Activated CD4-positive, alpha-beta T cell treated with anti-CD3 and anti-CD28 coated beads, Interleukin-2, amount 50 U/mL, for 4 hours (primary cell): ENCODE data around the gene SF3A1.
"Not testable (repeated sequence)": the region's sequence is repeated elsewhere in the genome, so short reads cannot be mapped to it uniquely, and the experiment has no call there.

Source experiments
- DNase-seq, 2 experiments: peaks; one replicate each; pipeline ENCODE4 v3.0.0-alpha.2; 2020

Gene SF3A1

DNA sequence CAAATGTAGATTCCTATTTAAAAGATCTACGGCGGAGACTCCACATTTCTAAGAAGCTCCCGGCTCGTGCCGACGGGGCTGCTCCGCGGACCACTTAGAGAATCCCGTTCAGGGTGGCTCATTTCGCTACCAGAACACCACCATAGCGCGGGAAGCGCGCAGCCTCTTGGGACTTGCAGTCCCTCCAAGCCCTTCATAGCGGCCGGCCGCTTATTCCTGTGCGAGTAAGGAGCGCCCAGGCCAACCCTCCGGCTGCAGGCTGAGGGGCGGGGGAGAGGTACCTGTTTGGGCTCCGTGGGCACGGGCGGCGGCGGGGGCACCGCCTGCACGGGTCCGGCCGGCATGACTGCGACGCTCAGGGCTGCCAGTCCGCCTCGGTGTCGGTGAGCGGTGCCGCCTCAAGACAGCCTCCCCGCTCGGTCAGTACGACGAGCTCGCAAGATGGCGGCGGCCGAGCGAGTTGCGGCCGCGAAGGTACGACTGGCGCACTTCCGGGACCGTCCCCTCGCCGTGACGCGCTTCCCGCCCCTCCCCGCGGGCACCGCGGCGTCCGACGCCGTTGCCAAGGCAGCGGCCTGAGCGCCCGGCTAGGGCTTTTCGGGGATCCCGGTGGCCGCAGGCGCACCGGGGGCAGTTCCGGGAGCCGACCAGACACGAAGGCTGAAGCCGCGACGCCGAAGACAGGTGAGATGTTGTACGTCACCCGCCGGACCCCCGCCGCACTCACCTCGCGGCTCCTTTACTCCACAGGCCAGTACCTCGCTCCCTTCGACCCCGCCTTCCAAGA, at the start of gene SF3A1, which contains the start of gene CCDC157:
TSS of gene SF3A1 (minus strand) at position 446 of the 787 bp plus-strand sequence. CDS start at position 344, 102 bp downstream.
TSS of gene CCDC157 (plus strand) at position 559 of the 787 bp plus-strand sequence. CDS start 8,994 bp downstream, outside the sequence.
- DNase-seq, result peak; percentile 73 to 77

GRCh38 chr22:30406400-30406799, 49.7 kb upstream of the SF3A1 start:
- no peak for DNase-seq

- no peak for DNase-seq
Observed at GRCh38 chr22:30405731-30406130, 49.0 kb upstream of the SF3A1 start.

GRCh38 chr22:30404307-30404706, 47.6 kb upstream of the SF3A1 start:
- no peak for DNase-seq

DNA sequence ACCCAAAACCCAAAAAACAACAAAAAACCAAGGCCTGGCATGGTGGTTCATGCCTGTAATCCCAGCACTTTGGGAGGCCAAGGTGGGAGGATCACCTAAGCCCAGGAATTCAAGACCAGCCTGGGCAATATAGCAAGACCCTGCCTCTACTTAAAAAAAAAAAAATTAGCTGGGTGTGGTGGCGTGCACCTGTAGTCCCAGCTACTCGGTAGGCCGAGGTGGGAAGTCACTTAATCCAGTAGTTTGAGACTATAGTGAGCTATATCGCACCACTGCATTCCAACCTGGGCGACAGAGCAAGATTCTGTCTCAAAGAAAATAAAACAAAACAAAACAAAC, 46.0 kb upstream of the SF3A1 start:
- DNase-seq, result not testable (repeated sequence)

GRCh38 chr22:30402028-30402765, 45.5 kb upstream of the SF3A1 start:
- no peak for DNase-seq

DNA sequence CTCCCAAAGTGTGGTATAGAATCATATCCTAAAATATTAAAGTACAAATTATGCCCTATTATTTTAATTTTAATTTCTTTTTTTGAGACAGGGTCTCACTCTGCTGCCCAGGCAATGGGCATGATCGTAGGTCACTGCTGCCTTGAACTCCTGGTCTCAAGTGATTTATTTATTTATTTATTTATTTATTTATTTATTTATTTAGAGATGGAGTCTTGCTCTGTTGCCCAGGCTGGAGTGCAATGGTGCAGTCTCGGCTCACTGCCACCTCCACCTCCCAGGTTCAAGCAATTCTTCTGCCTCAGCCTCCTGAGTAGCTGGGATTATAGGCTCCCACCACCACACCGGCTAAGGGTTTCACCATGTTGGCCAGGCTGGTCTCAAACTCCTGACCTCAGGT, 44.3 kb upstream of the SF3A1 start:
- DNase-seq, result not testable (repeated sequence)

- no peak for DNase-seq
Observed at GRCh38 chr22:30400159-30400558, 43.5 kb upstream of the SF3A1 start.

DNA sequence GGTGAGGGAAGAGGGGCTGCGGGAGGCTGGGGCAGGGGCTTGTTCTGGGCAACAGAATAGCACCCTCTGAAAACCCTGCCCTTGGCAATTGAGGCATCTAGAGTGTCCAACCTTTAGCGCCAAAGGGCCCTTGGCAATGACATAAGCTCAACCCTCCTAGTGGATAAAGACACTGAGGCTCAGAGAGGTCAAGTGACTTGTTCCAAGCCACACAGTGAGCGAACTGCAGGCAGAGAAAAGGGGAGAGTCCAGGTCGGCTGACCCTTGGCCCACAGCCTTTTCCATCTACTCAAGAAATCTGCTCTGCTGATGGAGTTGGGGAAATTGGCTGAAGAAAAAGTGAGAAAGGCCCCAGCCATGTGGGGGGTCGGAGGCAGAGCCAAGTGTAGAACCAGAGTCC, 43.0 kb upstream of the SF3A1 start:
- no peak for DNase-seq

GRCh38 chr22:30398685-30399680, 42.3 kb upstream of the SF3A1 start:
- no peak for DNase-seq

GRCh38 chr22:30397656-30398635, 41.3 kb upstream of the SF3A1 start:
- no peak for DNase-seq

- DNase-seq, result peak; percentile 48 to 53
Observed at GRCh38 chr22:30396871-30397655, 40.4 kb upstream of the SF3A1 start, which contains the start of gene SEC14L2. Gene SEC14L2 (plus strand): TSS chr22:30397018. CDS start chr22:30397117, 99 bp downstream.

DNA sequence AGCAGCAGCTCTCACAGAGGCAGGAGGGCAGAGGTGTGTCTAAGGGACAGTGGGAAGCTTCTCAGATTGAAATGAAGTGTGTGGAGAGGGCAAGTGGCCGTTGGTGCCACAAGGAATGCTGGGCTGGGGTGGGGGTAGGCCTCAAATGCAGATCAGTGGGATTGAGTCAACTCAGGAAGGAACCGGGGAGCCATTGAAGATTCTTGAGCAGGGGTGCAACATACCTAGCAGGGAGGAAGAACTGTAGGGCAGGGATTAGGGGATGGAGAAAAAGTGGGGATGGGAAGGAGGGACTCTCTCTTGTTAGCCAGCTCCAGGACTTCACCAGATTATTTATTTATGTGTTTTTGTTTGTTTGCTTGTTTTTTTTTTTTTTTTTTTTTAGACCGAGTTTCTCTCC, 37.2 kb upstream of the SF3A1 start:
- no peak for DNase-seq

- no peak for DNase-seq
Observed at GRCh38 chr22:30393322-30393680, 36.6 kb upstream of the SF3A1 start.

DNA sequence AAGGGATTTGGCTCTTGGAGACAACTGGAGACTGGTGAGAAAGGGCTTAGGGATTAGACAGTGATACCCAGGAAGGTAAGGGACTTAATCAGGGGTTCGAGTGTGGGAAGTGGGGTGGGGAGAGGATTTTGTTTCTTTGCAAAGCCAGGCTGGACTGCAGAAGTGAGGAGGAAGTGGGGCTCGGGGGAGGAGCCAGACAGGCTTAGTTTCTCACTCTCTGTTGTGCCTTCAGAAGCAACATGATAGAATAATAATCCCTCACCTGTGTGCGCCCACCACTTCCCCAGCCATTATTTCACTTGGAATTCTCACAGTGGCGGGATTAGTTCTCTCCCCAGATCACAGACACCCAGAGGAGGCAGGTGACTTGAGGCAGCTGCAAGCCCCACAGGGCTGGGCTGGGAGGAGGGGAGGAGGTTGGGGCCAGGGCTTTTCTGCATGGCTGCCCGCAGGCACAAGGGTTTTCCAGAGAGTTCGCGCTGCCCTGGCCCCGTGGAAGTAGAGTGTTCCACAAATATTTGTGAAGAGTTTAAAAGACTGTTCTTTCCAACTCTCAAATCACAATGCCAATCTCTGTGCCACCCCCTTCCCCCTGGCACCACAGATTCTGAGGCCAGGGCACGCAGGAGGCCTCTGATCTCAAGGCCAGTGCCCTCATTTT, 36.1 kb upstream of the SF3A1 start:
- DNase-seq, result no peak

DNA sequence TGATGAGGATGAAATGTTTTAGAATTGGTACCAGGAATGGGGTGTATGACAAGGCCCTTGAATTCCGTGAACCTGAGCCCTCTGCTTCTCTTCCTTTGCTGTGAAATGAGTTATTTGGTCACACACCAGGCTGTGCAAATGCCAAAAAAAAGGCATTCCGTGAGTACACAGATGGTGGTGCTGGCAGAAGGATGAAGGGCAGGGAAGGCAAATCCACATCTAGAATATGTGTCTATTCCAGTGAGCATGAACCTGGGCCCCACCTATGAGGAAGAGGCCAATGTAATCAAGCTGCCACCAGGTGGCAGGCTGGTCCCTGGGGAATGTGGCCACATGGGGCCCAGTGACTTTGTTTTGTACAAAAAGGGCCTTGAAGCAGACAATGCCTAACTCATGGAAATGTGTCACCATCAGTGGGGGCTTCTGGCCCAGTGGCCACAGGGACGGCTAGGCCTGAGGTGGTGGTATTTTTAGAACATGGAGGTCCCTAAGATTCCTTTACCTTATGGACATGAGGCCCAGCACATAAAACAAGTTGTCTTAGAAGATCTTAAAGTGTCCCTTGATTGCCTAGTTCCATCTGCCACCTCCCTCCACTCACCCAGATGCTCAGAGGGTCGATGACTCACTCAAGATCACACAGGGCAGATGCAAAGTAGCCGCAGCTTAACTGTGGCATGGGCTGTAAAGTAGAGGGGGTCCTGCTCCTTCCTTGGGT, 34.4 kb upstream of the SF3A1 start:
- peak; percentile 76 to 77 for DNase-seq

- peak; percentile 60 to 63 for DNase-seq
Observed at GRCh38 chr22:30386960-30387827, 30.5 kb upstream of the SF3A1 start, which contains the start of gene RNF215. Gene RNF215 (minus strand): TSS chr22:30387411. CDS start chr22:30387313, 98 bp downstream.

GRCh38 chr22:30386608-30386959, 29.9 kb upstream of the SF3A1 start:
- DNase-seq, result no peak
